IPS-15b (cell line): ENCODE results near the gene AMBRA1.

Source experiments
- H3K27me3 ChIP-seq: one replicate; pipeline ENCODE4 v1.6.1; 2013; ENCODE audit warnings: low read length; ENCODE audit not compliant: control insufficient read depth, insufficient read depth
- H3K36me3 ChIP-seq: one replicate; pipeline ENCODE4 v1.6.1; 2013; ENCODE audit warnings: low read length; ENCODE audit not compliant: control insufficient read depth, insufficient read depth
- H3K4me1 ChIP-seq: one replicate; pipeline ENCODE4 v1.6.1; 2013; ENCODE audit warnings: mild to moderate bottlenecking, low read length; ENCODE audit not compliant: control insufficient read depth, insufficient read depth
- H3K4me3 ChIP-seq: one replicate; pipeline ENCODE4 v1.5.1; 2013; ENCODE audit warnings: low read depth, low read length
- H3K9ac ChIP-seq: one replicate; pipeline ENCODE4 v1.6.1; 2013; ENCODE audit warnings: low read depth, mild to moderate bottlenecking, low read length
- H3K9me3 ChIP-seq: one replicate; pipeline ENCODE4 v1.6.1; 2013; ENCODE audit warnings: mild to moderate bottlenecking, low read length; ENCODE audit not compliant: control insufficient read depth, insufficient read depth

Gene AMBRA1

GRCh38 chr11:46593550-46594373 is at the start of gene AMBRA1:
Gene AMBRA1, minus strand, starts transcription at chr11:46594023. Its CDS starts 45,643 bp downstream, at chr11:46548380.
- H3K27me3 ChIP-seq: no peaks in the 10 kb centered on the region
- H3K36me3 ChIP-seq: no peaks in the 10 kb centered on the region
- H3K4me1 ChIP-seq: peaks cover 6% of the 10 kb centered on the region
- peak within 1 kb of the TSS; percentile 82 for H3K9ac ChIP-seq
- H3K4me3 ChIP-seq: peak within 1 kb of the TSS; percentile 92
- H3K9me3 ChIP-seq: no peaks in the 10 kb centered on the region

GRCh38 chr11:46643531-46643930 is 49.7 kb upstream of the AMBRA1 start:
- Histone ChIP-seq H3K9ac (no peak overlapping the region), H3K27me3 (no peaks in the 10 kb centered on the region), H3K4me1 (no peaks in the 10 kb centered on the region), H3K36me3 (peaks cover 8% of the 10 kb centered on the region), H3K9me3 (no peaks in the 10 kb centered on the region), H3K4me3 (no peak overlapping the region)

GRCh38 chr11:46642627-46643335 is 49.0 kb upstream of the AMBRA1 start:
- H3K36me3 ChIP-seq: peaks cover 8% of the 10 kb centered on the region
- no peaks in the 10 kb centered on the region for H3K4me1 ChIP-seq
- no peaks in the 10 kb centered on the region for H3K27me3 ChIP-seq
- H3K9me3 ChIP-seq: no peaks in the 10 kb centered on the region
- H3K9ac ChIP-seq: no peak overlapping the region
- H3K4me3 ChIP-seq: no peak overlapping the region

GRCh38 chr11:46641639-46642038 is 47.8 kb upstream of the AMBRA1 start:
- H3K36me3 ChIP-seq: peaks cover 8% of the 10 kb centered on the region

GRCh38 chr11:46640036-46640788 is 46.4 kb upstream of the AMBRA1 start:
- H3K9ac ChIP-seq: no peak overlapping the region
- H3K4me1 ChIP-seq: no peaks in the 10 kb centered on the region
- H3K9me3 ChIP-seq: no peaks in the 10 kb centered on the region
- H3K4me3 ChIP-seq: no peak overlapping the region
- H3K27me3 ChIP-seq: no peaks in the 10 kb centered on the region
- peaks cover 8% of the 10 kb centered on the region for H3K36me3 ChIP-seq

More at GRCh38 chr11:46641639-46642038, 47.8 kb upstream of the AMBRA1 start:
- no peaks in the 10 kb centered on the region for H3K9me3 ChIP-seq
- no peak overlapping the region for H3K4me3 ChIP-seq
- no peaks in the 10 kb centered on the region for H3K27me3 ChIP-seq
- no peak overlapping the region for H3K9ac ChIP-seq
- H3K4me1 ChIP-seq: no peaks in the 10 kb centered on the region

- Histone ChIP-seq H3K9ac (no peak overlapping the region), H3K4me1 (no peaks in the 10 kb centered on the region), H3K27me3 (no peaks in the 10 kb centered on the region), H3K4me3 (no peak overlapping the region), H3K36me3 (peaks cover 8% of the 10 kb centered on the region), H3K9me3 (no peaks in the 10 kb centered on the region)
Measured at GRCh38 chr11:46639197-46639839, 45.5 kb upstream of the AMBRA1 start.

- H3K4me3 ChIP-seq: no peak overlapping the region
- H3K9ac ChIP-seq: no peak overlapping the region
- H3K36me3 ChIP-seq: peaks cover 8% of the 10 kb centered on the region
- no peaks in the 10 kb centered on the region for H3K9me3 ChIP-seq
- no peaks in the 10 kb centered on the region for H3K4me1 ChIP-seq
- H3K27me3 ChIP-seq: no peaks in the 10 kb centered on the region
Measured at GRCh38 chr11:46637546-46637945, 43.7 kb upstream of the AMBRA1 start.

GRCh38 chr11:46635557-46636139 is 41.8 kb upstream of the AMBRA1 start:
- H3K36me3 ChIP-seq: peaks cover 3% of the 10 kb centered on the region
- no peak overlapping the region for H3K9ac ChIP-seq
- H3K4me3 ChIP-seq: no peak overlapping the region
- no peaks in the 10 kb centered on the region for H3K4me1 ChIP-seq
- no peaks in the 10 kb centered on the region for H3K9me3 ChIP-seq
- H3K27me3 ChIP-seq: no peaks in the 10 kb centered on the region

- H3K9ac ChIP-seq: no peak overlapping the region
- no peaks in the 10 kb centered on the region for H3K9me3 ChIP-seq
- H3K36me3 ChIP-seq: no peaks in the 10 kb centered on the region
- H3K27me3 ChIP-seq: no peaks in the 10 kb centered on the region
- no peaks in the 10 kb centered on the region for H3K4me1 ChIP-seq
- H3K4me3 ChIP-seq: no peak overlapping the region
Measured at GRCh38 chr11:46633291-46634217, 39.7 kb upstream of the AMBRA1 start.

- Histone ChIP-seq H3K9me3 (no peaks in the 10 kb centered on the region), H3K27me3 (no peaks in the 10 kb centered on the region), H3K4me1 (no peaks in the 10 kb centered on the region), H3K4me3 (no peak overlapping the region), H3K36me3 (no peaks in the 10 kb centered on the region), H3K9ac (no peak overlapping the region)
Measured at GRCh38 chr11:46632502-46632901, 38.7 kb upstream of the AMBRA1 start.
